K562 (cell line): Measurements from ENCODE around the gene VDAC2. TPM values are rescaled to one million over a fixed set of nuclear protein-coding genes. Genes with fewer than 3 reads are reported as not detected.
A peak's percentile ranks its signal among the peaks of the same experiment; 100 is the strongest.

Experiments
- BHLHE40 ChIP-seq: IDR thresholded peaks from 2 replicates; pipeline ENCODE4 v1.6.1; 2011; ENCODE audit warnings: low read length, improper control_type of control experiment
- CBFA2T2 ChIP-seq: fragments of 450-650 bp; conservative IDR thresholded peaks from 2 replicates; pipeline ENCODE4 v1.6.1; 2017; ENCODE audit warnings: mild to moderate bottlenecking
- CHD1 ChIP-seq: fragments of 200-600 bp; sonication (generic); IDR thresholded peaks from one replicate; pipeline ENCODE4 v1.6.1; 2012; ENCODE audit warnings: mild to moderate bottlenecking, moderate library complexity, low read length, inconsistent platforms
- EP400 ChIP-seq: fragments of 450-650 bp; IDR thresholded peaks from 2 replicates; pipeline ENCODE4 v1.6.1; 2017; ENCODE audit warnings: antibody characterized with exemption, mild to moderate bottlenecking, moderate library complexity
- GTF2E2 ChIP-seq: fragments of 200-800 bp; sonication (Bioruptor generic); IDR thresholded peaks from 2 replicates; pipeline ENCODE4 v1.6.1; 2016; ENCODE audit warnings: missing genetic modification characterization, missing compliant biosample characterization
- HDAC3 ChIP-seq: fragments of 450-650 bp; IDR thresholded peaks from 2 replicates; pipeline ENCODE4 v1.6.1; 2018; ENCODE audit warnings: borderline replicate concordance, mild to moderate bottlenecking, moderate library complexity; ENCODE audit not compliant: partially characterized antibody
- KDM4B ChIP-seq, 2 experiments: fragments of 450-650 bp in 1 of 2; sonication (generic) in 1 of 2; IDR thresholded peaks; 2 replicates each; pipeline ENCODE4 v1.6.1; 2016 to 2017; ENCODE audit warnings: borderline replicate concordance in 2 of 2, antibody characterized with exemption in 1 of 2, low read depth in 1 of 2, mild to moderate bottlenecking in 1 of 2
- LARP7 ChIP-seq: fragments of 450-650 bp; IDR thresholded peaks from 2 replicates; pipeline ENCODE4 v1.6.1; 2016
- NFE2L1 ChIP-seq: fragments of 450-650 bp; IDR thresholded peaks from 2 replicates; pipeline ENCODE4 v1.6.1; 2016; ENCODE audit warnings: missing genetic modification characterization, low read depth, mild to moderate bottlenecking, missing compliant biosample characterization, moderate library complexity, borderline replicate concordance
- NFYB ChIP-seq: IDR thresholded peaks from 2 replicates; pipeline ENCODE4 v1.6.1; 2011; ENCODE audit warnings: mild to moderate bottlenecking, moderate library complexity; ENCODE audit not compliant: insufficient read length; ENCODE audit errors: extremely low read depth
- PHF20 ChIP-seq: fragments of 450-650 bp; IDR thresholded peaks from 2 replicates; pipeline ENCODE4 v1.6.1; 2018; ENCODE audit not compliant: partially characterized antibody
- POLR2G ChIP-seq: fragments of 200-400 bp; formaldehyde crosslinking; IDR thresholded peaks from 2 replicates; pipeline ENCODE4 v1.6.1; 2017; ENCODE audit warnings: low read depth, mild to moderate bottlenecking, antibody characterized with exemption, low read length, moderate library complexity
- PTRF ChIP-seq: fragments of 450-650 bp; IDR thresholded peaks from 2 replicates; pipeline ENCODE4 v1.6.1; 2016; ENCODE audit warnings: mild to moderate bottlenecking, missing genetic modification characterization, missing compliant biosample characterization
- SNRNP70 ChIP-seq: fragments of 200-400 bp; formaldehyde crosslinking; optimal IDR thresholded peaks from 2 replicates; pipeline ENCODE3; 2017; ENCODE audit warnings: low read depth, low read length
- TRIM24 ChIP-seq, 2 experiments: fragments of 450-650 bp; IDR thresholded peaks; 2 replicates each; pipeline ENCODE4 v1.6.1; 2016
- ZFX ChIP-seq: sonication (generic); formaldehyde crosslinking; IDR thresholded peaks from 2 replicates; pipeline ENCODE4 v1.8.0; 2022; ENCODE audit warnings: mild to moderate bottlenecking, missing genetic modification reagents, moderate library complexity
- ZNF507 ChIP-seq: conservative IDR thresholded peaks from 2 replicates; pipeline ENCODE4 v1.6.1; 2017; ENCODE audit warnings: missing genetic modification characterization, missing compliant biosample characterization
- polyA plus RNA-seq, 8 experiments: library from polyadenylated mRNA; depleted of rRNA in 4 of 8; stranded (reverse) in 5 of 8; unstranded in 3 of 8; fragments of >200 nt; fragmentation: Nextera tagmentation in 2 of 8; fragmentation: Illumina TruSeq in 1 of 8; extraction: Ambion mirVana in 2 of 8; extraction: Trizol in 1 of 8; gene quantifications; 2 replicates each; pipeline versions ENCODE4 v1.2.1 to v1.2.3, GENCODE V29; 2011 to 2014; ENCODE audit warnings: inconsistent platforms in 1 of 8, missing spikeins in 1 of 8
- total RNA-seq, 7 experiments: library from RNA; depleted of rRNA in 6 of 7; stranded (reverse); fragments of >200 nt in 6 of 7; fragmentation: Illumina TruSeq in 2 of 7; extraction: Trizol in 2 of 7; gene quantifications; 2 replicates each; pipeline versions ENCODE4 v1.2.1 to v1.2.3, GENCODE V29; 2011 to 2021; ENCODE audit warnings: low replicate concordance in 1 of 7
- TF ChIP-seq, protein P1 (sequence below): fragments of 450-650 bp; formaldehyde crosslinking; conservative IDR thresholded peaks from 2 replicates; pipeline ENCODE4 v1.4.0; 2022; ENCODE audit warnings: mild to moderate bottlenecking, missing genetic modification characterization
- TF ChIP-seq, protein P2 (sequence below): IDR thresholded peaks from 3 replicates; pipeline ENCODE4 v1.6.1; 2011; ENCODE audit warnings: borderline replicate concordance, mild to moderate bottlenecking; ENCODE audit not compliant: insufficient read length, insufficient read depth
- TF ChIP-seq, protein P3 (sequence below): fragments of 250-450 bp; sonication (Bioruptor Pico); IDR thresholded peaks from 2 replicates; pipeline ENCODE4 v1.9.0; 2021; ENCODE audit warnings: mild to moderate bottlenecking, inconsistent platforms
- TF ChIP-seq, protein P4 (sequence below): fragments of 450-650 bp; IDR thresholded peaks from 2 replicates; pipeline ENCODE4 v1.6.1; 2016; ENCODE audit warnings: missing biosample characterization, missing genetic modification characterization

Gene VDAC2
- total and polyA plus RNA-seq, 9 of the 15 experiments (the other 6 are each of a cell fraction or from before 2014, with no cell fraction given): 139 to 450 (median 250) TPM

DNA sequence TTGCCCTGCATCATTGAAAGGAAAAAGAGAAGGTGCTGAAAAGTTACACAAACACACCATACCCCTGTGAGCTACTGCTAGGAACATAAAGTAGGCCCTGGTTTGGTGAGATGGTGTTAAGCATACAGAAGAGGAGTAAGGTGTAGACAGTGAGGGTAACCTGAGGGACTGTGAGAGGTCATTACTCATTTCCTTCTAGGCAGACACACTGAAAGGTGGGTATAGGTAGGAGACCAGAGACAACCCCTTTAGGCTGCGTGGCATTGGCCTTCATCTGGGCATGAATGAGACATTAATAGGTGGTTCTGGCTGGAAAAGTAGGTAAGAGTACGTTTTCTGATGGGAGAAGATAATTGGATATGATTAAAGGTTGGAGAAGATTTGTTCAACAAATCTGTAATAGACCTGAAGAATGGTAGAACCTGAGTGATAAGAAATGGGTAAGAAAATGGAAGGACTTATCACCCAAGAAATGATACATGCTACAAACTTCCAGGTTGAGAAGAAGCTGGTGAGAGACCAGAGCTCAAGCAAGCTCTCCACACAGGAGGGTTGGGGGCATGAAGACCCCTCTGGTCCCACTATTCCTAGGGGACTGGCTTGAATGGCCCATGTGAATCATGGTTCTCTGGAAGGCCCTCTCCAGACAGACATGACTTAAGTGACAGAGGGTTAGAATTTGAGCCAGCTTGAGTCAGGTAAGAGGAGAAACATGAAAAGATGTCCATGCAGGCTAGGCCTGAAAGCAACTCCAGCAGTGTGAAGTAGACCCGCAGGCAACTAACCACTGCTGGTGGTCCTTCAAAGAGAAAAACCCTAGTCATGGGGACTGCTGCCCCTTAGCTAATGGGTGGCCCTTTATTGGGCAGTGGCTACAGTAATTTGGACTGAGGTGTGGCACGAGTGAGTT lies 21.3 kb downstream of the VDAC2 start (continued):
- TF ChIP-seq ZFX (CRISPR knock-in tag) (0 out of 2 replicates have a peak, but pooled peaks have one; percentile 22), CBFA2T2 (no peak), NFE2L1 (tag) (no peak), TRIM24 (IDR thresholded peaks at IDR 0.05) (no peak), NFYB (no peak), PTRF (no peak), GTF2E2 (tag) (no peak), CHD1 (no peak), POLR2G (peak; percentile 19), EP400 (no peak), BHLHE40 (no peak), KDM4B (IDR thresholded peaks at IDR 0.05; ENCODE audit: borderline replicate concordance in 2 of 2, low read depth in 1 of 2) (no peak), PHF20 (no peak), SNRNP70 (peak; percentile 79), HDAC3 (no peak), ZNF507 (tag) (no peak), LARP7 (no peak)
- TF ChIP-seq, protein P1, sequence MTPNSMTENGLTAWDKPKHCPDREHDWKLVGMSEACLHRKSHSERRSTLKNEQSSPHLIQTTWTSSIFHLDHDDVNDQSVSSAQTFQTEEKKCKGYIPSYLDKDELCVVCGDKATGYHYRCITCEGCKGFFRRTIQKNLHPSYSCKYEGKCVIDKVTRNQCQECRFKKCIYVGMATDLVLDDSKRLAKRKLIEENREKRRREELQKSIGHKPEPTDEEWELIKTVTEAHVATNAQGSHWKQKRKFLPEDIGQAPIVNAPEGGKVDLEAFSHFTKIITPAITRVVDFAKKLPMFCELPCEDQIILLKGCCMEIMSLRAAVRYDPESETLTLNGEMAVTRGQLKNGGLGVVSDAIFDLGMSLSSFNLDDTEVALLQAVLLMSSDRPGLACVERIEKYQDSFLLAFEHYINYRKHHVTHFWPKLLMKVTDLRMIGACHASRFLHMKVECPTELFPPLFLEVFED (CRISPR knock-in tag): 0 out of 2 replicates have a peak, but pooled peaks have one; percentile 5
- TF ChIP-seq, protein P2, sequence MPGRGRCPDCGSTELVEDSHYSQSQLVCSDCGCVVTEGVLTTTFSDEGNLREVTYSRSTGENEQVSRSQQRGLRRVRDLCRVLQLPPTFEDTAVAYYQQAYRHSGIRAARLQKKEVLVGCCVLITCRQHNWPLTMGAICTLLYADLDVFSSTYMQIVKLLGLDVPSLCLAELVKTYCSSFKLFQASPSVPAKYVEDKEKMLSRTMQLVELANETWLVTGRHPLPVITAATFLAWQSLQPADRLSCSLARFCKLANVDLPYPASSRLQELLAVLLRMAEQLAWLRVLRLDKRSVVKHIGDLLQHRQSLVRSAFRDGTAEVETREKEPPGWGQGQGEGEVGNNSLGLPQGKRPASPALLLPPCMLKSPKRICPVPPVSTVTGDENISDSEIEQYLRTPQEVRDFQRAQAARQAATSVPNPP: no peak
- TF ChIP-seq, protein P3, sequence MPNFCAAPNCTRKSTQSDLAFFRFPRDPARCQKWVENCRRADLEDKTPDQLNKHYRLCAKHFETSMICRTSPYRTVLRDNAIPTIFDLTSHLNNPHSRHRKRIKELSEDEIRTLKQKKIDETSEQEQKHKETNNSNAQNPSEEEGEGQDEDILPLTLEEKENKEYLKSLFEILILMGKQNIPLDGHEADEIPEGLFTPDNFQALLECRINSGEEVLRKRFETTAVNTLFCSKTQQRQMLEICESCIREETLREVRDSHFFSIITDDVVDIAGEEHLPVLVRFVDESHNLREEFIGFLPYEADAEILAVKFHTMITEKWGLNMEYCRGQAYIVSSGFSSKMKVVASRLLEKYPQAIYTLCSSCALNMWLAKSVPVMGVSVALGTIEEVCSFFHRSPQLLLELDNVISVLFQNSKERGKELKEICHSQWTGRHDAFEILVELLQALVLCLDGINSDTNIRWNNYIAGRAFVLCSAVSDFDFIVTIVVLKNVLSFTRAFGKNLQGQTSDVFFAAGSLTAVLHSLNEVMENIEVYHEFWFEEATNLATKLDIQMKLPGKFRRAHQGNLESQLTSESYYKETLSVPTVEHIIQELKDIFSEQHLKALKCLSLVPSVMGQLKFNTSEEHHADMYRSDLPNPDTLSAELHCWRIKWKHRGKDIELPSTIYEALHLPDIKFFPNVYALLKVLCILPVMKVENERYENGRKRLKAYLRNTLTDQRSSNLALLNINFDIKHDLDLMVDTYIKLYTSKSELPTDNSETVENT: 0 out of 2 replicates have a peak, but pooled peaks have one; percentile 37
- TF ChIP-seq, protein P4, sequence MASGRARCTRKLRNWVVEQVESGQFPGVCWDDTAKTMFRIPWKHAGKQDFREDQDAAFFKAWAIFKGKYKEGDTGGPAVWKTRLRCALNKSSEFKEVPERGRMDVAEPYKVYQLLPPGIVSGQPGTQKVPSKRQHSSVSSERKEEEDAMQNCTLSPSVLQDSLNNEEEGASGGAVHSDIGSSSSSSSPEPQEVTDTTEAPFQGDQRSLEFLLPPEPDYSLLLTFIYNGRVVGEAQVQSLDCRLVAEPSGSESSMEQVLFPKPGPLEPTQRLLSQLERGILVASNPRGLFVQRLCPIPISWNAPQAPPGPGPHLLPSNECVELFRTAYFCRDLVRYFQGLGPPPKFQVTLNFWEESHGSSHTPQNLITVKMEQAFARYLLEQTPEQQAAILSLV: no peak
